Jurkat, Clone E6-1 (cell line): ENCODE measurements around the gene LRRC8D.

ENCODE experiments used
- DNase-seq: peaks from one replicate; pipeline ENCODE4 v3.0.0-alpha.2; 2011; ENCODE audit warnings: low read depth, low spot score
- H3K4me3 ChIP-seq: 2 replicates; pipeline ENCODE4 v1.5.1; 2011; ENCODE audit warnings: mild to moderate bottlenecking, low read length, control low read depth, moderate library complexity

LRRC8D gene

GRCh38 chr1:89928506-89928905, 107.7 kb downstream of the LRRC8D start:
- no peak overlapping the region for H3K4me3 ChIP-seq
- no peak for DNase-seq

- no peak overlapping the region for H3K4me3 ChIP-seq
- DNase-seq: no peak
Measured at GRCh38 chr1:89929467-89930063, 108.7 kb downstream of the LRRC8D start.

GRCh38 chr1:89930579-89930978, 109.7 kb downstream of the LRRC8D start:
- no peak for DNase-seq
- H3K4me3 ChIP-seq: no peak overlapping the region

- no peak overlapping the region for H3K4me3 ChIP-seq
- DNase-seq: no peak
Measured at GRCh38 chr1:89931964-89932363, 111.1 kb downstream of the LRRC8D start.

- no peak overlapping the region for H3K4me3 ChIP-seq
- no peak for DNase-seq
Measured at GRCh38 chr1:89932598-89933364, 111.9 kb downstream of the LRRC8D start.

- H3K4me3 ChIP-seq: no peak overlapping the region
- no peak for DNase-seq
Measured at GRCh38 chr1:89934461-89934860, 113.6 kb downstream of the LRRC8D start.

- DNase-seq: no peak
- no peak overlapping the region for H3K4me3 ChIP-seq
Measured at GRCh38 chr1:89935235-89935634, 114.4 kb downstream of the LRRC8D start.

- H3K4me3 ChIP-seq: no peak overlapping the region
- no peak for DNase-seq
Measured at GRCh38 chr1:89936694-89937093, 115.9 kb downstream of the LRRC8D start.

- H3K4me3 ChIP-seq: no peak overlapping the region
- no peak for DNase-seq
Measured at GRCh38 chr1:89938171-89939055, 117.6 kb downstream of the LRRC8D start.

- DNase-seq: no peak
Measured at GRCh38 chr1:89939059-89939570, 118.3 kb downstream of the LRRC8D start.

GRCh38 chr1:89939693-89940438, 119.0 kb downstream of the LRRC8D start:
- no peak overlapping the region for H3K4me3 ChIP-seq
- DNase-seq: no peak

More at GRCh38 chr1:89939059-89939570, 118.3 kb downstream of the LRRC8D start:
- H3K4me3 ChIP-seq: no peak overlapping the region

GRCh38 chr1:89941110-89941766, 120.4 kb downstream of the LRRC8D start:
- peak; percentile 35 for DNase-seq
- H3K4me3 ChIP-seq: no peak overlapping the region

GRCh38 chr1:89942014-89942413, 121.2 kb downstream of the LRRC8D start:
- no peak for DNase-seq
- H3K4me3 ChIP-seq: no peak overlapping the region

GRCh38 chr1:89942825-89943658, 122.2 kb downstream of the LRRC8D start:
- H3K4me3 ChIP-seq: no peak overlapping the region
- DNase-seq: no peak

- no peak overlapping the region for H3K4me3 ChIP-seq
- no peak for DNase-seq
Measured at GRCh38 chr1:89943846-89944781, 123.3 kb downstream of the LRRC8D start.

- H3K4me3 ChIP-seq: no peak overlapping the region
- no peak for DNase-seq
Measured at GRCh38 chr1:89945852-89946476, 125.1 kb downstream of the LRRC8D start.
